ENCODE data around the gene TMC7. TPM values are rescaled to one million over a fixed set of nuclear protein-coding genes. Genes with fewer than 3 reads are reported as not detected.

Gene TMC7
- polyA plus RNA-seq, 1 of the 3 experiments (the other 2 are of a cell fraction): 0.66 TPM

- H4K20me1 ChIP-seq (ENCODE audit: insufficient read depth): no peaks in the 10 kb centered on the region
- ChIA-PET CTCF (no interaction called here), POLR2A (no interaction called here)
- H3K9ac ChIP-seq: no peak overlapping the region
- no peaks in the 10 kb centered on the region for H3K36me3 ChIP-seq (replicated peaks in 1 of 2; ENCODE audit: control insufficient read depth in 1 of 2, insufficient read depth in 2 of 2, low read length in 1 of 2)
- no peaks in the 10 kb centered on the region for H3K27me3 ChIP-seq (ENCODE audit: insufficient read depth)
- no peak overlapping the region for H3K4me3 ChIP-seq (ENCODE audit: low read depth in 2 of 2, low read length in 1 of 2)
- TF ChIP-seq YY1 (IDR thresholded peaks at IDR 0.05; ENCODE audit: low read depth): no peak
- TF ChIP-seq TCF12 (IDR thresholded peaks at IDR 0.05): no peak
- H3K9me3 ChIP-seq: no peaks in the 10 kb centered on the region
- no peaks in the 10 kb centered on the region for H3K79me2 ChIP-seq (ENCODE audit: insufficient read depth)
- 78% methylated on average over 16 of the region's 16 CpGs for WGBS (ENCODE audit: low lambda C conversion rate)
- H3K4me2 ChIP-seq: no peak overlapping the region
- H3F3A ChIP-seq (replicated peaks; ENCODE audit: insufficient read depth): no peaks in the 10 kb centered on the region
- DNase-seq: no peak
- no peak overlapping the region for H3K27ac ChIP-seq (ENCODE audit: low read depth in 2 of 2, low read length in 1 of 2)
- H3K4me1 ChIP-seq (ENCODE audit: control insufficient read depth in 1 of 2, insufficient read depth in 2 of 2, low read depth in 1 of 2, low read length in 1 of 2): no peaks in the 10 kb centered on the region
- no peaks in the 10 kb centered on the region for H3K9me2 ChIP-seq
- H2AFZ ChIP-seq (ENCODE audit: low read depth): no peak overlapping the region
Observed at GRCh38 chr16:19102187-19102872, 118.6 kb downstream of the TMC7 start.

- POLR2A ChIA-PET: no interaction called here
- no peak for DNase-seq
- Histone ChIP-seq H3K9ac (no peak overlapping the region), H3K27me3 (ENCODE audit: insufficient read depth) (no peaks in the 10 kb centered on the region), H3K4me3 (ENCODE audit: low read depth in 2 of 2, low read length in 1 of 2) (no peak overlapping the region), H2AFZ (ENCODE audit: low read depth) (no peak overlapping the region), H3K36me3 (replicated peaks in 1 of 2; ENCODE audit: control insufficient read depth in 1 of 2, insufficient read depth in 2 of 2, low read length in 1 of 2) (no peaks in the 10 kb centered on the region), H3K9me3 (no peaks in the 10 kb centered on the region), H3K9me2 (no peaks in the 10 kb centered on the region), H3K79me2 (ENCODE audit: insufficient read depth) (no peaks in the 10 kb centered on the region), H3K4me1 (ENCODE audit: control insufficient read depth in 1 of 2, insufficient read depth in 2 of 2, low read depth in 1 of 2, low read length in 1 of 2) (no peaks in the 10 kb centered on the region), H3K4me2 (no peak overlapping the region), H3K27ac (ENCODE audit: low read depth in 2 of 2, low read length in 1 of 2) (no peak overlapping the region), H3F3A (replicated peaks; ENCODE audit: insufficient read depth) (no peaks in the 10 kb centered on the region), H4K20me1 (ENCODE audit: insufficient read depth) (no peaks in the 10 kb centered on the region)
- TF ChIP-seq NFIC (IDR thresholded peaks at IDR 0.05; ENCODE audit: borderline replicate concordance): no peak
- TF ChIP-seq MEF2A (IDR thresholded peaks at IDR 0.05; ENCODE audit: borderline replicate concordance, low read depth): no peak
- no peak for TF ChIP-seq RAD21 (IDR thresholded peaks at IDR 0.05; ENCODE audit: low read length)
- TF ChIP-seq EP300 (IDR thresholded peaks at IDR 0.05; ENCODE audit: borderline replicate concordance in 1 of 2, low read depth in 1 of 2, low read length in 1 of 2): no peak
- no peak for TF ChIP-seq FOSL2 (IDR thresholded peaks at IDR 0.05; ENCODE audit: borderline replicate concordance, low read depth)
- no peak for TF ChIP-seq FOXM1 (IDR thresholded peaks at IDR 0.05; ENCODE audit: low read depth)
- WGBS (ENCODE audit: low lambda C conversion rate): 85% methylated on average over 5 of the region's 5 CpGs
- CTCF ChIA-PET: interaction anchor here (0.9 to 7.7 kb wide), 5 partner anchors 10 to 271 kb away, joined by 3 to 35 read pairs (median 3); no protein-coding TSS in a partner anchor
Observed at GRCh38 chr16:19104607-19105006, 120.9 kb downstream of the TMC7 start.

- Histone ChIP-seq H3K27ac (ENCODE audit: low read depth in 2 of 2, low read length in 1 of 2) (no peak overlapping the region), H3K9me2 (no peaks in the 10 kb centered on the region), H3K36me3 (replicated peaks in 1 of 2; ENCODE audit: control insufficient read depth in 1 of 2, insufficient read depth in 2 of 2, low read length in 1 of 2) (no peaks in the 10 kb centered on the region), H3K9me3 (no peaks in the 10 kb centered on the region), H3K79me2 (ENCODE audit: insufficient read depth) (no peaks in the 10 kb centered on the region), H3K27me3 (ENCODE audit: insufficient read depth) (no peaks in the 10 kb centered on the region), H2AFZ (ENCODE audit: low read depth) (no peak overlapping the region), H3F3A (replicated peaks; ENCODE audit: insufficient read depth) (no peaks in the 10 kb centered on the region), H4K20me1 (ENCODE audit: insufficient read depth) (no peaks in the 10 kb centered on the region), H3K4me3 (ENCODE audit: low read depth in 2 of 2, low read length in 1 of 2) (no peak overlapping the region), H3K4me2 (no peak overlapping the region), H3K9ac (no peak overlapping the region), H3K4me1 (ENCODE audit: control insufficient read depth in 1 of 2, insufficient read depth in 2 of 2, low read depth in 1 of 2, low read length in 1 of 2) (no peaks in the 10 kb centered on the region)
- ChIA-PET POLR2A (no interaction called here), CTCF (interaction anchor here (0.9 to 7.7 kb wide), 5 partner anchors 10 to 271 kb away, joined by 3 to 35 read pairs (median 3); no protein-coding TSS in a partner anchor)
- WGBS (ENCODE audit: low lambda C conversion rate): 81% methylated on average over 5 of the region's 6 CpGs
- no peak for DNase-seq
- TF ChIP-seq POLR2AphosphoS5 (IDR thresholded peaks at IDR 0.05; ENCODE audit: low read depth, low read length): no peak
- TF ChIP-seq TAF1 (IDR thresholded peaks at IDR 0.05; ENCODE audit: borderline replicate concordance, low read depth, low read length): no peak
- no peak for TF ChIP-seq IRF3 (IDR thresholded peaks at IDR 0.05; ENCODE audit: low read depth, low read length)
- TF ChIP-seq YY1 (IDR thresholded peaks at IDR 0.05; ENCODE audit: low read depth): no peak
- no peak for TF ChIP-seq RCOR1 (IDR thresholded peaks at IDR 0.05; ENCODE audit: low read length)
- TF ChIP-seq PBX3 (IDR thresholded peaks at IDR 0.05): no peak
- no peak for TF ChIP-seq ZBTB33 (IDR thresholded peaks at IDR 0.05; ENCODE audit: borderline replicate concordance, low read depth)
Observed at GRCh38 chr16:19105131-19105530, 121.4 kb downstream of the TMC7 start.

All from SK-N-SH (cell line).